GM12892 (cell line): ENCODE data around the gene C15orf61.

Source experiments
- POLR2A ChIP-seq: IDR thresholded peaks from 2 replicates; pipeline ENCODE4 v1.6.1; 2011; ENCODE audit warnings: low read depth, low read length, control low read depth
- POLR2AphosphoS5 ChIP-seq: IDR thresholded peaks from 2 replicates; pipeline ENCODE4 v1.6.1; 2011; ENCODE audit warnings: low read depth, low read length, control low read depth
- TAF1 ChIP-seq: IDR thresholded peaks from 2 replicates; pipeline ENCODE4 v1.6.1; 2011; ENCODE audit warnings: low read depth, mild to moderate bottlenecking, control low read depth, low read length, borderline replicate concordance

- TF ChIP-seq POLR2A = no peak
- TF ChIP-seq POLR2AphosphoS5 = no peak
- TF ChIP-seq TAF1 = no peak
Observed at GRCh38 chr15:67545864-67546263, 24.9 kb downstream of the C15orf61 start.
